Trophoblast cell (in vitro differentiated cells and primary cell): ENCODE measurements around the gene L3MBTL4.

Experiments
- DNase-seq, 2 donors: peaks; one replicate each; pipeline ENCODE4 v3.0.0-alpha.2; 2016
- H2AFZ ChIP-seq: 2 replicates; pipeline ENCODE4 v1.6.1; 2013; ENCODE audit warnings: low read length, moderate library complexity, mild to moderate bottlenecking; ENCODE audit not compliant: insufficient read depth, poor library complexity
- H2AK5ac ChIP-seq: 2 replicates; pipeline ENCODE4 v1.6.1; 2013; ENCODE audit warnings: mild to moderate bottlenecking, low read length
- H2BK120ac ChIP-seq: 2 replicates; pipeline ENCODE4 v1.6.1; 2013; ENCODE audit warnings: low read length, mild to moderate bottlenecking, moderate library complexity; ENCODE audit not compliant: insufficient read depth, poor library complexity
- H2BK12ac ChIP-seq: 2 replicates; pipeline ENCODE4 v1.6.1; 2013; ENCODE audit warnings: mild to moderate bottlenecking, low read length, moderate library complexity
- H2BK5ac ChIP-seq: 2 replicates; pipeline ENCODE4 v1.6.1; 2013; ENCODE audit warnings: low read length, low read depth, moderate library complexity, mild to moderate bottlenecking; ENCODE audit not compliant: poor library complexity
- H3K14ac ChIP-seq: 2 replicates; pipeline ENCODE4 v1.6.1; 2013; ENCODE audit warnings: mild to moderate bottlenecking, low read length
- H3K18ac ChIP-seq: 2 replicates; pipeline ENCODE4 v1.6.1; 2013; ENCODE audit warnings: mild to moderate bottlenecking, low read length
- H3K23ac ChIP-seq: 2 replicates; pipeline ENCODE4 v1.6.1; 2013; ENCODE audit warnings: low read length
- H3K27ac ChIP-seq: 2 replicates; pipeline ENCODE4 v1.5.1; 2013; ENCODE audit warnings: low read depth, mild to moderate bottlenecking, inconsistent platforms, low read length, moderate library complexity
- H3K27me3 ChIP-seq: 2 replicates; pipeline ENCODE4 v1.6.1; 2013; ENCODE audit warnings: inconsistent platforms, mild to moderate bottlenecking, low read length, moderate library complexity; ENCODE audit not compliant: insufficient read depth
- H3K36me3 ChIP-seq, 2 experiments: 1 replicate in 1 of 2; 2 replicates in 1 of 2; pipeline ENCODE4 v1.6.1; 2013; ENCODE audit warnings: low read length in 2 of 2, mild to moderate bottlenecking in 2 of 2, moderate library complexity in 1 of 2; ENCODE audit not compliant: insufficient read depth in 2 of 2, control insufficient read depth in 1 of 2
- H3K4ac ChIP-seq: 2 replicates; pipeline ENCODE4 v1.6.1; 2013; ENCODE audit warnings: low read depth, mild to moderate bottlenecking, low read length, moderate library complexity
- H3K4me1 ChIP-seq, 2 experiments: 1 replicate in 1 of 2; 2 replicates in 1 of 2; pipeline ENCODE4 v1.6.1; 2013; ENCODE audit warnings: low read length in 2 of 2, mild to moderate bottlenecking in 2 of 2, moderate library complexity in 1 of 2; ENCODE audit not compliant: insufficient read depth in 2 of 2, control insufficient read depth in 1 of 2
- H3K4me2 ChIP-seq: 2 replicates; pipeline ENCODE4 v1.6.1; 2013; ENCODE audit warnings: inconsistent platforms, mild to moderate bottlenecking, low read length, moderate library complexity
- H3K4me3 ChIP-seq: 2 replicates; pipeline ENCODE4 v1.5.1; 2013; ENCODE audit warnings: mild to moderate bottlenecking, low read depth, low read length, inconsistent platforms
- H3K79me1 ChIP-seq: one replicate; pipeline ENCODE4 v1.6.1; 2013; ENCODE audit warnings: low read length
- H3K79me2 ChIP-seq: 2 replicates; pipeline ENCODE4 v1.6.1; 2013; ENCODE audit warnings: low read length, mild to moderate bottlenecking; ENCODE audit not compliant: control insufficient read depth, insufficient read depth, poor library complexity
- H3K9ac ChIP-seq: 2 replicates; pipeline ENCODE4 v1.6.1; 2013; ENCODE audit warnings: mild to moderate bottlenecking, low read length
- H3K9me3 ChIP-seq: 2 replicates; pipeline ENCODE4 v1.6.1; 2013; ENCODE audit warnings: low read depth, mild to moderate bottlenecking, control low read depth, inconsistent platforms, low read length; ENCODE audit not compliant: insufficient read depth
- H4K12ac ChIP-seq: 2 replicates; pipeline ENCODE4 v1.6.1; 2013; ENCODE audit warnings: low read depth, mild to moderate bottlenecking, low read length, moderate library complexity
- H4K8ac ChIP-seq: 2 replicates; pipeline ENCODE4 v1.6.1; 2013; ENCODE audit warnings: low read depth, mild to moderate bottlenecking, low read length, moderate library complexity
- H4K91ac ChIP-seq: one replicate; pipeline ENCODE4 v1.6.1; 2013; ENCODE audit warnings: low read depth, mild to moderate bottlenecking, low read length, moderate library complexity
- WGBS: extraction: QIAGEN DNeasy Blood & Tissue Kit; methylation state at CpG from one replicate; pipeline ENCODE4 v1.1.7; 2013; ENCODE audit warnings: missing lambda C conversion rate; ENCODE audit not compliant: insufficient read length, insufficient coverage; ENCODE audit errors: extremely low coverage; 5-methylcytosine and 5-hydroxymethylcytosine counted together

The L3MBTL4 gene

DNA sequence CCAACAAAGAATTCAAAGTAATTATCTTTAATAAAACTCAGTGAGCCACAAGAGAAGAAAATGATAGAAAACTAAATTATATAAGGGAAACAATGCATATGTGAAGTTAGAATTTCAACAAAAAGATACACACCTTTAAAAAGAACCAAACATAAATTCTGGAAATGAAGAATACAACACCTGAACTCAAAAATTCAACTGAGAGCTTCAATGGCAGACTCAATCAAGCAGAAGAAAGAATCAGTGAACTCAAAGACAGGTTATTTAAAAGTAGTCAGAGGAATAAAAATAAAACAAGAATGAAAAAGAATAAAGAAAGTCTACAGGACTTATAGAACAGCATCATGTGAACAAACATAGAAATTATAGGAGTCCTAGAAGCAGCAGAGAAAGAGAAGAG, 73.4 kb downstream of the L3MBTL4 start:
- Histone ChIP-seq H3K18ac (no peak overlapping the region), H3K4me2 (no peak overlapping the region), H3K4ac (no peak overlapping the region), H3K9me3 (no peaks in the 10 kb centered on the region), H3K27me3 (no peaks in the 10 kb centered on the region), H2AFZ (no peak overlapping the region), H2AK5ac (no peak overlapping the region), H3K14ac (no peak overlapping the region), H3K79me2 (no peaks in the 10 kb centered on the region), H3K4me3 (no peak overlapping the region), H2BK5ac (no peak overlapping the region), H4K8ac (no peak overlapping the region), H3K27ac (no peak overlapping the region), H3K23ac (no peak overlapping the region), H3K9ac (no peak overlapping the region), H3K36me3 (no peaks in the 10 kb centered on the region), H2BK12ac (no peak overlapping the region), H3K79me1 (no peaks in the 10 kb centered on the region), H3K4me1 (no peaks in the 10 kb centered on the region), H2BK120ac (no peak overlapping the region), H4K91ac (no peak overlapping the region), H4K12ac (no peak overlapping the region)
- DNase-seq, result no peak

DNA sequence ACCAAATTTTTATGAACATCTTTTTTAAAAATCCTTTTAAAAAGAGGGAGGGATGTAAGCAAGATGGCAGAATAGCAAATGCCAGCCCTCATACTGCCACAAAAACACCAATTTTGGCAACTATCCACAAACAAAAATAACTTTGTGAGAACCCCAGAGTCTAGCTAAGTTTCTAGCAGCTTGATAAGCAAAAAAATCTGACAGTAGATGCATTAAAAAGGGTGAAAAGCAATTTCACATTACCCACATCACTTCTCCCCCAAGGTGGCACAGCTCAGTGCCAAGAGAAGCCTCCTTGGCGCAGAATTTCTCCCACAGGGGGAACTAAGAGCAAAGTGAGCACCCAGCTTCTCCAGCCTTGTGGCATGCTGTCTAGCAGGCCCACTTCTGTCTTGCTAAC, 74.6 kb downstream of the L3MBTL4 start:
- WGBS, result no CpG with 5 or more reads among the region's 1 CpG
- H2AK5ac ChIP-seq, result no peak overlapping the region
- H2AFZ ChIP-seq, result no peak overlapping the region
- H4K8ac ChIP-seq, result no peak overlapping the region
- H3K27ac ChIP-seq, result no peak overlapping the region
- no peak overlapping the region for H3K18ac ChIP-seq
- H3K79me1 ChIP-seq, result no peaks in the 10 kb centered on the region
- H3K23ac ChIP-seq, result no peak overlapping the region
- no peaks in the 10 kb centered on the region for H3K79me2 ChIP-seq
- no peaks in the 10 kb centered on the region for H3K9me3 ChIP-seq
- no peak overlapping the region for H3K9ac ChIP-seq
- no peak overlapping the region for H2BK120ac ChIP-seq
- no peak overlapping the region for H3K14ac ChIP-seq
- no peak overlapping the region for H2BK5ac ChIP-seq
- H3K4me1 ChIP-seq, result no peaks in the 10 kb centered on the region
- H3K36me3 ChIP-seq, result no peaks in the 10 kb centered on the region
- no peak for DNase-seq
- no peak overlapping the region for H3K4ac ChIP-seq
- no peak overlapping the region for H2BK12ac ChIP-seq
- no peak overlapping the region for H4K91ac ChIP-seq
- H3K27me3 ChIP-seq, result no peaks in the 10 kb centered on the region
- H4K12ac ChIP-seq, result no peak overlapping the region
- no peak overlapping the region for H3K4me2 ChIP-seq
- no peak overlapping the region for H3K4me3 ChIP-seq

DNA sequence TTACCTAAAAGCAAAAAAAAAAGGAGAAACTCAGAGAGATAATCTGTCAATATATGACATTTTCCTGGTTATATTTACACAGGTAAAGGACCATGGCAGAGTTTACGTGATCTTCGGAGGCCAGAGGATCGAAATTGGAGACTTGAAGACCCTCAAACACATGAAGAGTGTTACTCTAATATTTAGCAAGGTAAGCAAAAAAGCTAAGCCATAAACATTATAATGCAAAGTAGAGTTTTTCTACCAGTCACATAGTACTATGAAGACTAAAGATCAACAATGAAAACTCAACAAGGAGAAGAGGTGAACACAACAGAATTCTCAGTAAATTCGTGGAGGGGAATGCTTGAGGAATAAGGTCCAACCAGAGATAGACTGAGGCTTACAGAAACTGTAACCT, 78.5 kb downstream of the L3MBTL4 start:
- Histone ChIP-seq H4K12ac (no peak overlapping the region), H2BK5ac (no peak overlapping the region), H3K4me3 (no peak overlapping the region), H3K4me1 (no peaks in the 10 kb centered on the region), H2BK12ac (no peak overlapping the region), H3K4me2 (no peak overlapping the region), H4K91ac (no peak overlapping the region), H2AFZ (no peak overlapping the region), H3K14ac (no peak overlapping the region), H3K79me2 (no peaks in the 10 kb centered on the region), H2BK120ac (no peak overlapping the region), H3K36me3 (no peaks in the 10 kb centered on the region), H3K23ac (no peak overlapping the region), H3K27ac (no peak overlapping the region), H3K79me1 (no peaks in the 10 kb centered on the region), H3K4ac (no peak overlapping the region), H3K9ac (no peak overlapping the region), H3K18ac (no peak overlapping the region), H2AK5ac (no peak overlapping the region), H4K8ac (no peak overlapping the region), H3K27me3 (no peaks in the 10 kb centered on the region), H3K9me3 (no peaks in the 10 kb centered on the region)
- WGBS, result no CpG with 5 or more reads among the region's 4 CpGs
- DNase-seq, result no peak

DNA sequence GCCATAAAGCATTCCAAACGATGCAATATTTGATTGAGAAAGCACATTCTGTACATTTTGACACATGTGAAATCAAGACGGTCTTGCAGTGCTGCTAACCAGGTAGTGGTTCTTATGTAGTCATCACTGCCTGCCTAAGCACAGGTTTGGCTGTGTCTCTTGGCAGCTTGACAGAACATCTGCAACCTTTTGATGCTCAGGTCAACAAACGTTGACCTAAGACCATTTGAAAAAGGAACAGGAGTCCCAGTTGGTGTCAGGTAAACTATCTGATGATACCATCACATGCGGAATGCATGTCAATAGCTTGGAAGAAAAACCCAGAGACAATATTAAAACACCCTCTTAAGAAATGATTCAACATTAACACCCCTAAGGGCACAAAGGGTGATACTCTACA, 80.7 kb downstream of the L3MBTL4 start:
- no peak overlapping the region for H3K4ac ChIP-seq
- no peak overlapping the region for H2AK5ac ChIP-seq
- H3K79me1 ChIP-seq, result no peaks in the 10 kb centered on the region
- H3K9ac ChIP-seq, result no peak overlapping the region
- no peaks in the 10 kb centered on the region for H3K27me3 ChIP-seq
- H4K8ac ChIP-seq, result no peak overlapping the region
- no peak overlapping the region for H3K4me3 ChIP-seq
- H3K14ac ChIP-seq, result no peak overlapping the region
- no peak overlapping the region for H3K23ac ChIP-seq
- H2BK120ac ChIP-seq, result no peak overlapping the region
- DNase-seq, result no peak
- no peak overlapping the region for H3K27ac ChIP-seq
- H4K91ac ChIP-seq, result no peak overlapping the region
- no peak overlapping the region for H2BK12ac ChIP-seq
- WGBS, result no CpG with 5 or more reads among the region's 4 CpGs
- no peak overlapping the region for H2AFZ ChIP-seq
- no peaks in the 10 kb centered on the region for H3K9me3 ChIP-seq
- H3K18ac ChIP-seq, result no peak overlapping the region
- H4K12ac ChIP-seq, result no peak overlapping the region
- H3K36me3 ChIP-seq, result no peaks in the 10 kb centered on the region
- no peaks in the 10 kb centered on the region for H3K4me1 ChIP-seq
- H2BK5ac ChIP-seq, result no peak overlapping the region
- no peaks in the 10 kb centered on the region for H3K79me2 ChIP-seq
- no peak overlapping the region for H3K4me2 ChIP-seq

DNA sequence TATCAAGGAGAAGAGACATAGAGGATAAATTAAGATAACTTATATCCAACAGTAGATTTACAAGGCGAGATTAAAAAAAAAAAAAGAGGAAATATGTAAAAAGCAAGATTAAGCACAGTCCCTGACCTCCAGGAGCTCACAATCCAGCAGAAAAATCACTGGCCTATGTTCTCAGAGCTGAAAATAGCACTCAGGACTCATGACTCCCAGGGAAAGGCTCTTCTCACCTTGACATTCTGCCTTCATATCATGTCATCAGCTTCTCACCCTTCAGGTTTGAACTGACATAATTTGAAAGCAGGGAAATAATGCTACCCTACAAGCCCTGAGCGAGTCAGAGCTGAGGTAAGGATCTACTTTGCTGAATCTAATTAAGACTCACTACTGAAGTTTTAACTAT, 82.8 kb downstream of the L3MBTL4 start:
- H4K12ac ChIP-seq, result no peak overlapping the region
- H3K18ac ChIP-seq, result no peak overlapping the region
- H3K27me3 ChIP-seq, result no peaks in the 10 kb centered on the region
- no peak overlapping the region for H3K23ac ChIP-seq
- no peak overlapping the region for H3K4ac ChIP-seq
- H3K4me2 ChIP-seq, result no peak overlapping the region
- no peak overlapping the region for H2AK5ac ChIP-seq
- peak in 1 of 2 donors; percentile 25 for DNase-seq
- no peak overlapping the region for H2AFZ ChIP-seq
- H2BK120ac ChIP-seq, result no peak overlapping the region
- H3K79me1 ChIP-seq, result no peaks in the 10 kb centered on the region
- no CpG with 5 or more reads among the region's 2 CpGs for WGBS
- no peak overlapping the region for H3K9ac ChIP-seq
- H3K27ac ChIP-seq, result no peak overlapping the region
- H3K14ac ChIP-seq, result no peak overlapping the region
- H4K91ac ChIP-seq, result no peak overlapping the region
- H3K4me1 ChIP-seq, result no peaks in the 10 kb centered on the region
- H3K36me3 ChIP-seq, result no peaks in the 10 kb centered on the region
- H2BK12ac ChIP-seq, result no peak overlapping the region
- no peak overlapping the region for H2BK5ac ChIP-seq
- no peak overlapping the region for H3K4me3 ChIP-seq
- no peak overlapping the region for H4K8ac ChIP-seq
- no peaks in the 10 kb centered on the region for H3K79me2 ChIP-seq
- H3K9me3 ChIP-seq, result no peaks in the 10 kb centered on the region
